Esophagus squamous epithelium (tissue), 5 donors: ENCODE data around the gene GRIN1. TPM values are rescaled to one million over a fixed set of nuclear protein-coding genes. Genes with fewer than 3 reads are reported as not detected.

Experiments
- DNase-seq: peaks from one replicate; lab custom pipeline; 2025; lab: John Stamatoyannopoulos, UW
- H3K27ac ChIP-seq, 4 donors: fragments of 200-600 bp; sonication (generic); one replicate each; pipeline ENCODE4 v1.5.1; 2016 to 2019; ENCODE audit warnings: mild to moderate bottlenecking in 1 of 4
- H3K27me3 ChIP-seq, 4 donors: fragments of 200-600 bp; sonication (generic); 1 replicate in 3 of 4; 2 replicates in 1 of 4; pipeline versions ENCODE4 v1.5.1 to v1.6.0; 2017 to 2021; ENCODE audit warnings: antibody characterized with exemption in 1 of 4
- H3K36me3 ChIP-seq, 3 donors: fragments of 200-600 bp; sonication (generic); one replicate each; pipeline ENCODE4 v1.5.1; 2016 to 2019
- H3K4me1 ChIP-seq, 3 donors: fragments of 200-600 bp; sonication (generic); one replicate each; pipeline ENCODE4 v1.5.1; 2017 to 2019
- H3K4me3 ChIP-seq, 4 donors: fragments of 200-600 bp; sonication (generic); 1 replicate in 3 of 4; 2 replicates in 1 of 4; pipeline ENCODE4 v1.5.1; 2016 to 2019; ENCODE audit warnings: mild to moderate bottlenecking in 2 of 4, moderate library complexity in 1 of 4
- H3K9me3 ChIP-seq, 3 donors: fragments of 200-600 bp; sonication (generic); one replicate each; pipeline ENCODE4 v1.5.1; 2016 to 2019
- POLR2A ChIP-seq, 4 donors: fragments of 450-650 bp; IDR thresholded peaks; one replicate each; pipeline ENCODE4 v1.6.1; 2017; ENCODE audit warnings: antibody characterized with exemption in 4 of 4, mild to moderate bottlenecking in 4 of 4, moderate library complexity in 3 of 4
- WGBS, 2 donors: methylation state at CpG; one replicate each; pipeline ENCODE4 v1.1.5; 2018; 5-methylcytosine and 5-hydroxymethylcytosine counted together
- intact Hi-C: fragments of 100-400 bp; cut with DNase I; formaldehyde crosslinking; loops from one replicate; pipeline ENCODE4 v1.15.0; 2022
- total RNA-seq, 4 donors: library from RNA; depleted of rRNA; stranded (reverse); fragments of >200 nt; gene quantifications; one replicate each; pipeline ENCODE4 v1.1.0, GENCODE V29; 2016
- TF ChIP-seq, protein P1 (sequence below), 6 experiments: fragments of 450-650 bp in 4 of 6; fragments of 200-600 bp in 2 of 6; sonication (generic) in 2 of 6; IDR thresholded peaks; one replicate each; pipeline ENCODE4 v1.5.1; 2016 to 2019; ENCODE audit warnings: antibody characterized with exemption in 6 of 6, mild to moderate bottlenecking in 4 of 6, moderate library complexity in 4 of 6
- donor health status: DM: yes; HTN: yes; CAD: no.

Gene GRIN1
- total RNA-seq, 4 donors from 2014 or later = 0.38 TPM; not detected in 3

DNA sequence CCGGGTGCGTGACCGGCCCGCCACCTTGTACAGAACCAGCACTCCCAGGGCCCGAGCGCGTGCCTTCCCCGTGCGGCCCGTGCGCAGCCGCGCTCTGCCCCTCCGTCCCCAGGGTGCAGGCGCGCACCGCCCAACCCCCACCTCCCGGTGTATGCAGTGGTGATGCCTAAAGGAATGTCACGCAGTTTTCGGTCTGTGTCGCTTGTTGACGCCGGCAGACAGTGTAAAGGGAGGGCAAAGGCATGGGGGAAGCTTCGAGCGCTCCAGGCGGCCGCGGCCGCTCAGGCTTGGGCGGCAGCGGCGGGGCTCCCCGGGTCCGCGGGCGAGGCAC is 29.6 kb downstream of the GRIN1 start:
- Histone ChIP-seq H3K36me3 (no peaks in the 10 kb centered on the region), H3K4me3 (peak overlapping the region; percentile 26 to 58 (median 36)), H3K4me1 (peaks cover 11 to 56% (median 29%) of the 10 kb centered on the region in 3 donors), H3K9me3 (no peaks in the 10 kb centered on the region), H3K27ac (no peak overlapping the region), H3K27me3 (peaks cover 30 to 100% (median 51%) of the 10 kb centered on the region in 4 donors)
- intact Hi-C loops = no loop called here
- 0% methylated on average over 1 of the region's 36 CpGs; no CpG with 5 or more reads in 1 of the 2 donors for WGBS, 2 donors
- TF ChIP-seq, protein P1, sequence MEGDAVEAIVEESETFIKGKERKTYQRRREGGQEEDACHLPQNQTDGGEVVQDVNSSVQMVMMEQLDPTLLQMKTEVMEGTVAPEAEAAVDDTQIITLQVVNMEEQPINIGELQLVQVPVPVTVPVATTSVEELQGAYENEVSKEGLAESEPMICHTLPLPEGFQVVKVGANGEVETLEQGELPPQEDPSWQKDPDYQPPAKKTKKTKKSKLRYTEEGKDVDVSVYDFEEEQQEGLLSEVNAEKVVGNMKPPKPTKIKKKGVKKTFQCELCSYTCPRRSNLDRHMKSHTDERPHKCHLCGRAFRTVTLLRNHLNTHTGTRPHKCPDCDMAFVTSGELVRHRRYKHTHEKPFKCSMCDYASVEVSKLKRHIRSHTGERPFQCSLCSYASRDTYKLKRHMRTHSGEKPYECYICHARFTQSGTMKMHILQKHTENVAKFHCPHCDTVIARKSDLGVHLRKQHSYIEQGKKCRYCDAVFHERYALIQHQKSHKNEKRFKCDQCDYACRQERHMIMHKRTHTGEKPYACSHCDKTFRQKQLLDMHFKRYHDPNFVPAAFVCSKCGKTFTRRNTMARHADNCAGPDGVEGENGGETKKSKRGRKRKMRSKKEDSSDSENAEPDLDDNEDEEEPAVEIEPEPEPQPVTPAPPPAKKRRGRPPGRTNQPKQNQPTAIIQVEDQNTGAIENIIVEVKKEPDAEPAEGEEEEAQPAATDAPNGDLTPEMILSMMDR (IDR thresholded peaks at IDR 0.05) = no peak
- TF ChIP-seq POLR2A (IDR thresholded peaks at IDR 0.05) = no peak
- DNase-seq = no peak

DNA sequence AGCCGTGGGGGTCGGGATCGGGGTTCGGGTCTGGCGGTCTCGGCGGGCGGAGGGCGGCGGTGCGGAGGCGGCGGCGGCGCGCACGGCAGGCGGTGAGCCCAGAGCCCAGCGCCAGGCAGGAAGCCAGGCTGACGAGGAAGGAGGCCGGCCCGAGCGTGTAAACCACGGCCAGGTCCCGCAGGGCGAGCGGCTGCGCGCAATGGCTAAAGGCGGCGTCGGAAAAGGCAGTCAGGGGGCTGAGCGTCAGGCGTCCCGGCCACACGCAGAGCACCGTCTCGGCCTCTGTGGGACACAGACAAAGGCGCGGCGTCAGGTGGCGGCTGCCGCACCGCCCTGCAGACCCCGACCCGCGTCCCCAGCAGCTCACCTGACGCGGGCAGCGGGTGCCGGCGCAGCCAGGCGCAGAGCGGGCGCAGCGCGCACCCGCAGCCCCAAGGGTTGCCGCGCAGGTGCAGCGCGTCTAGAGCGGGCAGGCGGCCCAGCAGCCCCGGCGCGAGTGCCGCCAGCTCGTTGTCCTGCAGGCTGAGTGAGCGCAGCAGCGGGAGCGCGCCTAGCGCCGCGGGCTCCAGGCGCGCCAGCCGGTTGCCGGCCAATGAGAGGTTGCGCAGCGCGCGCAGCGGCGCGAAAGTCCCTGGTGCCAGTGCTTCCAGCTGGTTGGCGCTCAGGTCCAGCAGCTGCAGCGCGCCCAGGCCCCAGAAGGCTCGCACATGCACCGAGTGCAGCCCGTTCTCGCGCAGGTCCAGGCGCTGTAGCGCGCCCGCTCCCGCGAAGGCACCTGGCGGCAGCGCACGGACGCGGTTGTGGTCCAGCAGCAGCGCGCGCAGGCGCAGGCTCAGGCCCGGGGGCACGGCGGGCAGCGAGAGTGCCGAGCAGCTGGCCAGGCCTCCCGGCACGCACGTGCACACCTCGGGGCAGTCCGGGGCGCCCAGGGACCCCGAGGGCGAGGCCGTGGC is 30.2 kb downstream of the GRIN1 start:
- Histone ChIP-seq H3K9me3 (no peaks in the 10 kb centered on the region), H3K4me3 (peak overlapping the region; percentile 26 to 58 (median 36)), H3K4me1 (peaks cover 10 to 60% (median 29%) of the 10 kb centered on the region in 3 donors), H3K27ac (no peak overlapping the region), H3K27me3 (peaks cover 30 to 100% (median 45%) of the 10 kb centered on the region in 4 donors), H3K36me3 (no peaks in the 10 kb centered on the region)
- no peak for DNase-seq
- TF ChIP-seq POLR2A (IDR thresholded peaks at IDR 0.05) = no peak
- TF ChIP-seq, protein P1 (IDR thresholded peaks at IDR 0.05) = no peak
- WGBS, 2 donors = 0% methylated on average over 33 of the region's 124 CpGs; no CpG with 5 or more reads in 1 of the 2 donors
- intact Hi-C loops = no loop called here

DNA sequence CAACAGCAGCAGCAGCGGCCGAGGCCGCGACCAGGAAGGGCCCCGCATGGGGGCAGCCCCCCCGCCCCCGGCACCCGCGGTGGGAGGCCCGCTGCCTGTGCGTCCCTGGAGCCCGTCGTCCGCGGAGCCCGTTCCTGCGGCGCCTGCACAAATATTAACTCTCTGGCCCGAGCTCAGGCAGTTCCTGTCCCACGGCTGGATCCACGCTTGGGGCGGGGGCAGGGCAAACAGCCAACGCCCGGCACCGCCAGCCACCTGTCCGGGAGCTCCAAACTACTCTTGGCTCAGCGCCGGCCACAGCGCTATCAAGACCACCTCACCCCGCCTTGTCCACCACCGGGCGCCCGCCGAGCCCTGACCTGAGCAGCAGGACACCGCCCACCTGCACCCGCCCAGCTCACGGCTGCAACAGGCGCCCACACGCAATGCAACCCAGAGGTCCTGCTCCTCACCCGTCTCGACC is 31.0 kb downstream of the GRIN1 start, which contains the start of gene LRRC26:
Gene LRRC26 (minus strand): TSS at position 156 of the 463 bp plus-strand sequence. CDS start 108 bp downstream, at position 48.
- Histone ChIP-seq H3K4me1 (peaks cover 10 to 68% (median 29%) of the 10 kb centered on the region in 3 donors), H3K9me3 (no peaks in the 10 kb centered on the region), H3K4me3 (peak within 1 kb of the TSS; percentile 26 to 58 (median 36)), H3K27ac (no peak within 1 kb of the TSS), H3K36me3 (no peaks in the 10 kb centered on the region), H3K27me3 (peaks cover 23 to 100% (median 40%) of the 10 kb centered on the region in 4 donors)
- 18% methylated on average over 19 of the region's 41 CpGs; no CpG with 5 or more reads in 1 of the 2 donors for WGBS, 2 donors
- TF ChIP-seq, protein P1 (IDR thresholded peaks at IDR 0.05) = no peak
- TF ChIP-seq POLR2A (IDR thresholded peaks at IDR 0.05) = no peak
- no peak for DNase-seq
- intact Hi-C loops = no loop called here

DNA sequence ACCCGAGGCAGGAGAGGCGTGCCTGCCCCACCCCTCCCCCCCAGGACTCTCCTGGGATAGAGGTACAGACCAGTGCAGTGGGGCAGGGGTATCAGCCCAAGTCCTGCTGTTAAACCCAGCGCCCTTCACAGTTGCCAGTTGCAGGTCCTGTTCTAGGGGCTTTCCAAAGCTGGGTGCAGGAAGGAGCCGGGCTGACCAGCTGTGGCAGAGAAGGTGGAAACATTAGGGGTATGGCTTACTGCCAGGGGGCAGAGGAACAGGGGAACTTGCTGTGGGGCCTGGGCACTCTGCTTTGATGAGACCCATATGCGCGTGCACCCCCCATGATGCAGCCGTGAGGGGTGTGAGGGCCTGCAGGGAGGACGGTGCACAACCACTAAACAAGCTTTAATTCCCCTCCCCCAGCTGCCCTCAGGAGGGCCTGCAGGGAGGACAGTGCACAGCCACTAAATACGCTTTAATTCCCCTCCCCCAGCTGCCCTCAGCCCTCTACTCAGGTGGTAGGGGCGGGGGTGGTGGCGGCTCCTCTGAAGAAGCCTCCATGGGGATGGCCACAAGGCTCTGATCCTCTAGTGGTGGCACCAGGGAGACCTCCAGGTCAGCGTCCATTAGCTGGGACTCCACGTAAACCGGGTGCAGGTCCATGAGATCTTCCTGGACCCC is 31.7 kb downstream of the GRIN1 start:
- intact Hi-C loops = no loop called here
- peaks cover 23 to 100% (median 33%) of the 10 kb centered on the region in 4 donors for H3K27me3 ChIP-seq

More for the DNA sequence above, 31.7 kb downstream of the GRIN1 start:
- DNase-seq = no peak
- H3K4me3 ChIP-seq = no peak overlapping the region
- TF ChIP-seq, protein P1 (IDR thresholded peaks at IDR 0.05) = no peak
- no peak for TF ChIP-seq POLR2A (IDR thresholded peaks at IDR 0.05)
- H3K36me3 ChIP-seq = no peaks in the 10 kb centered on the region
- H3K9me3 ChIP-seq = no peaks in the 10 kb centered on the region
- 32 to 71% methylated on average over 1 to 5 of the region's 14 CpGs for WGBS, 2 donors
- no peak overlapping the region for H3K27ac ChIP-seq
- H3K4me1 ChIP-seq = peaks cover 13 to 75% (median 29%) of the 10 kb centered on the region in 3 donors
